MM.1S (cell line): ENCODE measurements around the gene NUTM2B.
"Not testable (repeated sequence)": the region's sequence is repeated elsewhere in the genome, so short reads cannot be mapped to it uniquely, and the experiment has no call there.

Experiments used
- EZH2 ChIP-seq: fragments of 300-600 bp; sonication (generic); optimal IDR thresholded peaks from 2 replicates; pipeline ENCODE3; 2017; ENCODE audit warnings: low read depth, mild to moderate bottlenecking, antibody characterized with exemption, low read length, mixed read lengths
- TF ChIP-seq, protein P1 (sequence below): fragments of 300-600 bp; sonication (generic); IDR thresholded peaks from 2 replicates; pipeline ENCODE4 v1.5.1; 2016; ENCODE audit warnings: antibody characterized with exemption, low read length, mixed read lengths

DNA sequence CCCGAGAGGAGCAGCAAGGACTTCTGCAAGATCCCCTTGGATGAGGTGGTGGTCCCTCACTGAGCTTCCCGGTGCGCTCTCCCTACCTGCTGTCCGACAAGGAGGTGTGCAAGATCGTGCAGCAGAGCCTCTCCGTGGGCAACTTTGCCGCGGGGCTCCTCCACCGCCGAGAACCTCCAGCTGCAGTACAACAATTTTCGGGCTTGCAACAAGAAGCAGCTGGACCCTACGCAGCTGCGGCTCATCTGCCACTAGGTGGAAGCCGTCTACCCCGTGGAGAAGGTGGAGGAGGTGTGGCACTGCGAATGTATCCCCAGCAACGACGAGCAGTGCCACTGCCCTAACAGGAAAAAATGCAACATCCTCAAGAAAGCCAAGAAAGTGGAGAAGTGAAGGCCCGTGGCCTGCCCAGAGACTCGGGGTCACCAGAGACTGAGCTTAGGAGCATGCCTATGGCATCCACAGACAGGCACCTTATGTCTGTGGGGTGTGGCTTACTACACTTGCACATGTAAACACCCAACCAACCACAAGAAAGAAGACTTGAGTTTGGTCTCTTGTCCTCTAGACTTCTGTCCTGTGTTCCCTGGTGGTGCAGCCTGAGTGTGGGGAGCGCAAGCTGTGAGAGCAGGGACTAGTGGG, 17.9 kb upstream of the NUTM2B start:
- TF ChIP-seq, protein P1, sequence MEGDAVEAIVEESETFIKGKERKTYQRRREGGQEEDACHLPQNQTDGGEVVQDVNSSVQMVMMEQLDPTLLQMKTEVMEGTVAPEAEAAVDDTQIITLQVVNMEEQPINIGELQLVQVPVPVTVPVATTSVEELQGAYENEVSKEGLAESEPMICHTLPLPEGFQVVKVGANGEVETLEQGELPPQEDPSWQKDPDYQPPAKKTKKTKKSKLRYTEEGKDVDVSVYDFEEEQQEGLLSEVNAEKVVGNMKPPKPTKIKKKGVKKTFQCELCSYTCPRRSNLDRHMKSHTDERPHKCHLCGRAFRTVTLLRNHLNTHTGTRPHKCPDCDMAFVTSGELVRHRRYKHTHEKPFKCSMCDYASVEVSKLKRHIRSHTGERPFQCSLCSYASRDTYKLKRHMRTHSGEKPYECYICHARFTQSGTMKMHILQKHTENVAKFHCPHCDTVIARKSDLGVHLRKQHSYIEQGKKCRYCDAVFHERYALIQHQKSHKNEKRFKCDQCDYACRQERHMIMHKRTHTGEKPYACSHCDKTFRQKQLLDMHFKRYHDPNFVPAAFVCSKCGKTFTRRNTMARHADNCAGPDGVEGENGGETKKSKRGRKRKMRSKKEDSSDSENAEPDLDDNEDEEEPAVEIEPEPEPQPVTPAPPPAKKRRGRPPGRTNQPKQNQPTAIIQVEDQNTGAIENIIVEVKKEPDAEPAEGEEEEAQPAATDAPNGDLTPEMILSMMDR: peak; percentile 55
- not testable (repeated sequence) for TF ChIP-seq EZH2
